GM12878 (cell line): ENCODE results near the gene CD300LG. TPM values are rescaled to one million over a fixed set of nuclear protein-coding genes. Genes with fewer than 3 reads are reported as not detected.

Experiments used
- ATAC-seq: fragments of 200-7000 bp; cut with Tn5 transposase; 3 replicates; pipeline ENCODE4 v1.9.1; 2020; ENCODE audit warnings: mild to moderate bottlenecking, moderate library complexity
- BruUV-seq: library from RNA; stranded (reverse); fragments of 400-500 nt; replicated peaks from 2 replicates; lab custom pipeline; 2021; lab: Mats Ljungman, UMichigan
- CTCF ChIA-PET: fragments of 300-600 bp; sonication (Branson Sonifier 250); formaldehyde crosslinking; extraction: SDS; loops from one replicate; lab custom pipeline; 2021; ENCODE audit warnings: inconsistent platforms; lab: Yijun Ruan, JAX
- POLR2A ChIA-PET: fragments of 350-600 bp; formaldehyde crosslinking; extraction: SDS; loops from one replicate; lab custom pipeline; 2021; ENCODE audit warnings: inconsistent platforms; lab: Charles Lee
- RAD21 ChIA-PET: fragments of 300-600 bp; sonication (Branson Sonifier 250); formaldehyde crosslinking; loops from one replicate; lab custom pipeline; 2023; ENCODE audit warnings: antibody characterized with exemption; ENCODE audit not compliant: unreplicated experiment; lab: Charles Lee
- SMC1A ChIA-PET: fragments of 300-600 bp; sonication (Branson Sonifier 250); formaldehyde crosslinking; loops from one replicate; lab custom pipeline; 2023; ENCODE audit not compliant: unreplicated experiment, uncharacterized antibody; lab: Charles Lee
- DNase-seq: peaks from one replicate; pipeline ENCODE4 v3.0.0-alpha.2; 2011; ENCODE audit warnings: low read depth, low spot score
- FAIRE-seq: peaks from 3 replicates; lab custom pipeline; 2011; peaks lifted over from hg19 to GRCh38; lab: Jason Lieb, UNC
- H2AFZ ChIP-seq: 2 replicates; pipeline ENCODE4 v1.6.0; 2011; ENCODE audit warnings: low read depth, low read length, control low read depth; ENCODE audit not compliant: control insufficient read depth
- H3K27ac ChIP-seq: 2 replicates; pipeline ENCODE4 v1.5.1; 2011; ENCODE audit warnings: control low read depth; ENCODE audit not compliant: control insufficient read depth, insufficient read depth
- H3K27me3 ChIP-seq, 2 experiments: replicated peaks in 1 of 2; 2 replicates each; pipeline versions ENCODE4 v1.6.0 to v1.6.1; 2011; ENCODE audit warnings: low read length in 1 of 2; ENCODE audit not compliant: control insufficient read depth in 2 of 2, insufficient read depth in 2 of 2
- H3K36me3 ChIP-seq, 2 experiments: 2 replicates each; pipeline ENCODE4 v1.5.1; 2011; ENCODE audit warnings: low read length in 1 of 2; ENCODE audit not compliant: control insufficient read depth in 2 of 2, insufficient read depth in 2 of 2
- H3K4me1 ChIP-seq: 2 replicates; pipeline ENCODE4 v1.6.1; 2011; ENCODE audit warnings: mild to moderate bottlenecking, low read length, moderate library complexity, mixed read lengths; ENCODE audit not compliant: control insufficient read depth, insufficient read depth
- H3K4me2 ChIP-seq: 2 replicates; pipeline ENCODE4 v1.6.0; 2011; ENCODE audit warnings: control low read depth; ENCODE audit not compliant: control insufficient read depth, insufficient read depth
- H3K4me3 ChIP-seq: fragments of 200-600 bp; sonication (generic); 2 replicates; pipeline ENCODE4 v1.5.1; 2016
- H3K79me2 ChIP-seq: 2 replicates; pipeline ENCODE4 v1.6.0; 2011; ENCODE audit warnings: low read length; ENCODE audit not compliant: control insufficient read depth, insufficient read depth
- H3K9ac ChIP-seq: 2 replicates; pipeline ENCODE4 v1.8.0; 2011; ENCODE audit warnings: low read length, control low read depth, mixed read lengths; ENCODE audit not compliant: control insufficient read depth, insufficient read depth
- H3K9me3 ChIP-seq: replicated peaks from 3 replicates; pipeline ENCODE4 v1.5.1; 2011; ENCODE audit warnings: mild to moderate bottlenecking, low read length; ENCODE audit not compliant: control insufficient read depth, insufficient read depth
- H4K20me1 ChIP-seq: 2 replicates; pipeline ENCODE4 v1.6.0; 2011; ENCODE audit not compliant: control insufficient read depth, insufficient read depth
- BACH1 ChIP-seq: fragments of 450-650 bp; IDR thresholded peaks from 2 replicates; pipeline ENCODE4 v1.6.1; 2017; ENCODE audit warnings: mild to moderate bottlenecking, borderline replicate concordance
- CBFB ChIP-seq: IDR thresholded peaks from 2 replicates; pipeline ENCODE4 v1.6.1; 2016; ENCODE audit warnings: antibody characterized with exemption, low read depth
- JUND ChIP-seq: IDR thresholded peaks from 2 replicates; pipeline ENCODE4 v1.6.1; 2012; ENCODE audit warnings: low read depth, mild to moderate bottlenecking, low read length, improper control_type of control experiment, moderate library complexity
- MEF2A ChIP-seq: IDR thresholded peaks from 2 replicates; pipeline ENCODE4 v1.6.1; 2011; ENCODE audit warnings: low read depth, mild to moderate bottlenecking, low read length, moderate library complexity; ENCODE audit not compliant: insufficient read depth
- PAX5 ChIP-seq: IDR thresholded peaks from 2 replicates; pipeline ENCODE4 v1.6.1; 2011; ENCODE audit warnings: low read depth, low read length, borderline replicate concordance
- PKNOX1 ChIP-seq: fragments of 450-650 bp; IDR thresholded peaks from 2 replicates; pipeline ENCODE4 v1.6.1; 2016; ENCODE audit warnings: mild to moderate bottlenecking
- POU2F2 ChIP-seq: IDR thresholded peaks from 3 replicates; pipeline ENCODE4 v1.6.1; 2011; ENCODE audit warnings: low read depth, mild to moderate bottlenecking, low read length, borderline replicate concordance
- WGBS: methylation state at CpG from one replicate; pipeline ENCODE4 v1.1.6; 2016; ENCODE audit warnings: low lambda C conversion rate; ENCODE audit not compliant: insufficient replicate concordance, insufficient coverage; ENCODE audit errors: missing lambda C conversion rate; 5-methylcytosine and 5-hydroxymethylcytosine counted together
- in situ Hi-C: fragments of 300-500 bp; cut with MboI; formaldehyde crosslinking; loops from 9 replicates; pipeline ENCODE4 v1.14.3; 2018; ENCODE audit warnings: mixed read lengths
- intact Hi-C: fragments of 100-400 bp; cut with micrococcal nuclease; formaldehyde crosslinking; loops from one replicate; pipeline ENCODE4 v1.14.2; 2022; ENCODE audit not compliant: unreplicated experiment
- polyA plus RNA-seq, 11 experiments: library from polyadenylated mRNA; depleted of rRNA in 4 of 11; unstranded in 6 of 11; stranded (reverse) in 5 of 11; fragments of >200 nt; fragmentation: Nextera tagmentation in 4 of 11; fragmentation: Illumina TruSeq in 1 of 11; extraction: Ambion mirVana in 4 of 11; extraction: Trizol in 1 of 11; gene quantifications; 1 replicate in 1 of 11; 2 replicates in 10 of 11; pipeline versions ENCODE4 v1.2.1 to v1.2.3, GENCODE V29; 2011 to 2016; ENCODE audit warnings: inconsistent platforms in 2 of 11, missing spikeins in 2 of 11, low read depth in 1 of 11
- total RNA-seq, 4 experiments: library from RNA; depleted of rRNA in 3 of 4; stranded (reverse); fragments of >200 nt in 3 of 4; fragmentation: Illumina TruSeq in 1 of 4; extraction: Trizol in 1 of 4; gene quantifications; 2 replicates each; pipeline versions ENCODE4 v1.2.1 to v1.2.3, GENCODE V29; 2013 to 2021
- TF ChIP-seq, protein P1 (sequence below): IDR thresholded peaks from 2 replicates; pipeline ENCODE4 v1.6.1; 2011; ENCODE audit warnings: low read depth, low read length, improper control_type of control experiment, borderline replicate concordance
- TF ChIP-seq, protein P2 (sequence below): fragments of 450-650 bp; IDR thresholded peaks from 2 replicates; pipeline ENCODE4 v1.6.1; 2017; ENCODE audit warnings: antibody characterized with exemption, mild to moderate bottlenecking, moderate library complexity

CD300LG gene
- total and polyA plus RNA-seq, 10 of the 15 experiments (the other 5 are each of a cell fraction or from before 2014, with no cell fraction given), result not detected

- 47% methylated on average over 14 of the region's 14 CpGs for WGBS
- POLR2A ChIA-PET, result no interaction called here
- in situ Hi-C loops (no loop called here), intact Hi-C loops (no loop called here)
- Histone ChIP-seq H3K27me3 (no peaks in the 10 kb centered on the region), H3K27ac (no peak overlapping the region), H3K79me2 (no peaks in the 10 kb centered on the region), H2AFZ (no peak overlapping the region), H3K4me1 (no peaks in the 10 kb centered on the region), H3K9ac (no peak overlapping the region), H3K4me3 (no peak overlapping the region), H3K9me3 (no peaks in the 10 kb centered on the region), H3K4me2 (no peak overlapping the region), H3K36me3 (no peaks in the 10 kb centered on the region), H4K20me1 (no peaks in the 10 kb centered on the region)
- ATAC-seq, result no peak
- DNase-seq, result no peak
- TF ChIP-seq BACH1, result no peak
- no peak for TF ChIP-seq JUND
- TF ChIP-seq POU2F2, result no peak
- TF ChIP-seq, protein P1, sequence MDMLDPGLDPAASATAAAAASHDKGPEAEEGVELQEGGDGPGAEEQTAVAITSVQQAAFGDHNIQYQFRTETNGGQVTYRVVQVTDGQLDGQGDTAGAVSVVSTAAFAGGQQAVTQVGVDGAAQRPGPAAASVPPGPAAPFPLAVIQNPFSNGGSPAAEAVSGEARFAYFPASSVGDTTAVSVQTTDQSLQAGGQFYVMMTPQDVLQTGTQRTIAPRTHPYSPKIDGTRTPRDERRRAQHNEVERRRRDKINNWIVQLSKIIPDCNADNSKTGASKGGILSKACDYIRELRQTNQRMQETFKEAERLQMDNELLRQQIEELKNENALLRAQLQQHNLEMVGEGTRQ, result no peak
- TF ChIP-seq, protein P2, sequence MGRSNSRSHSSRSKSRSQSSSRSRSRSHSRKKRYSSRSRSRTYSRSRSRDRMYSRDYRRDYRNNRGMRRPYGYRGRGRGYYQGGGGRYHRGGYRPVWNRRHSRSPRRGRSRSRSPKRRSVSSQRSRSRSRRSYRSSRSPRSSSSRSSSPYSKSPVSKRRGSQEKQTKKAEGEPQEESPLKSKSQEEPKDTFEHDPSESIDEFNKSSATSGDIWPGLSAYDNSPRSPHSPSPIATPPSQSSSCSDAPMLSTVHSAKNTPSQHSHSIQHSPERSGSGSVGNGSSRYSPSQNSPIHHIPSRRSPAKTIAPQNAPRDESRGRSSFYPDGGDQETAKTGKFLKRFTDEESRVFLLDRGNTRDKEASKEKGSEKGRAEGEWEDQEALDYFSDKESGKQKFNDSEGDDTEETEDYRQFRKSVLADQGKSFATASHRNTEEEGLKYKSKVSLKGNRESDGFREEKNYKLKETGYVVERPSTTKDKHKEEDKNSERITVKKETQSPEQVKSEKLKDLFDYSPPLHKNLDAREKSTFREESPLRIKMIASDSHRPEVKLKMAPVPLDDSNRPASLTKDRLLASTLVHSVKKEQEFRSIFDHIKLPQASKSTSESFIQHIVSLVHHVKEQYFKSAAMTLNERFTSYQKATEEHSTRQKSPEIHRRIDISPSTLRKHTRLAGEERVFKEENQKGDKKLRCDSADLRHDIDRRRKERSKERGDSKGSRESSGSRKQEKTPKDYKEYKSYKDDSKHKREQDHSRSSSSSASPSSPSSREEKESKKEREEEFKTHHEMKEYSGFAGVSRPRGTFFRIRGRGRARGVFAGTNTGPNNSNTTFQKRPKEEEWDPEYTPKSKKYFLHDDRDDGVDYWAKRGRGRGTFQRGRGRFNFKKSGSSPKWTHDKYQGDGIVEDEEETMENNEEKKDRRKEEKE, result no peak
- TF ChIP-seq MEF2A, result no peak
- no peak for TF ChIP-seq PAX5
- no peak for TF ChIP-seq CBFB
- no peak for TF ChIP-seq PKNOX1
- no peak for FAIRE-seq
- RAD21 ChIA-PET, result no interaction called here
- no TSS peak for BruUV-seq
- CTCF ChIA-PET, result no interaction called here
- SMC1A ChIA-PET, result no interaction called here
Observed at GRCh38 chr17:43882761-43883415, 35.9 kb downstream of the CD300LG start.
